Astrocyte of the spinal cord (primary cell): Measurements from ENCODE around the gene CFAP69.
A peak's percentile ranks its signal among the peaks of the same experiment; 100 is the strongest.
"Not testable (repeated sequence)": the region's sequence is repeated elsewhere in the genome, so short reads cannot be mapped to it uniquely, and the experiment has no call there.

Experiments
- DNase-seq: peaks from one replicate; pipeline ENCODE4 v3.0.0; 2011; ENCODE audit warnings: low read depth, low spot score
- H3K4me3 ChIP-seq: 2 replicates; pipeline ENCODE4 v1.5.1; 2011; ENCODE audit warnings: low read depth, mild to moderate bottlenecking, low read length, moderate library complexity
- in situ Hi-C: cut with HindIII; loops from 2 replicates; pipeline ENCODE4 v1.10.0; 2017; ENCODE audit warnings: low sequenced_read_pairs
- TF ChIP-seq, protein P1 (sequence below): IDR thresholded peaks from 2 replicates; pipeline ENCODE4 v1.5.1; 2012; ENCODE audit warnings: low read depth, mild to moderate bottlenecking, low read length, inconsistent platforms

The CFAP69 gene

DNA sequence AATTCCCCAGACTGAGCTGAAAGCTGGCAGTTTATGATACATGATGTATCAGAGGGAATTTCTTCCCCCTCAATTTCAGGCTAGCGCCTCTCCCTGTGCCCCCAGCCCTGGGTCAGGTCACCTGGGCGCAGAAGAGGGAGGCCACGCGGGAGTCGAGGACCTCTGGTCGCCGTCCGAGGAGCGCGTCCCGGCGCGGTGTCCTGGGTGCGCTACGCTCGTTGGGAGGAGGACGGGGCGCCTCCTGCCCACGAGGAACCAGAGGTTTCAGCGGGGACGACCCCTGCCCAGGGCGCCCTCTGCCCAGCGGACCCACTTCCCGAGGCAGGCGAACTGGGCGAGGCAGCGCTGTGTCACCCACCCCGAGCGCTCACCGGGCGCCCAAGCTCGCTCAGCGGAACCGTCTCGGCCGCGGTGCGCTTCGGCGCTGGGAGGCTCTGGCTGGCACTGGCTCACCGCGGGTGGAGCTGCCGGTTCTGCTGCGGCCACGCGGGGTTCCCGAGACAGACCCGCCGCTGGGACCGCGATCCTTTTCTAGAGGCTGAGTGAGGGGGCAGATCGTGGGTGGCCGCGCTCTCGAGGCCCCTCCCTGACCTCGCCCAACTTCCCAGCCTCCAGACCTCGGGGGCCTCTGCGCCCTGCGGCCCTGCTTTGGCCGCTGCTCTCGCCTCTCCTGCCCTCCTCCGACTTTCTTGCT lies 76.0 kb downstream of the CFAP69 start, which contains the start of gene FAM237B:
FAM237B (minus strand) TSS at position 504 of the 694 bp plus-strand sequence. CDS start 1,556 bp downstream, outside the sequence.
- in situ Hi-C loops, result no loop called here
- TF ChIP-seq, protein P1, sequence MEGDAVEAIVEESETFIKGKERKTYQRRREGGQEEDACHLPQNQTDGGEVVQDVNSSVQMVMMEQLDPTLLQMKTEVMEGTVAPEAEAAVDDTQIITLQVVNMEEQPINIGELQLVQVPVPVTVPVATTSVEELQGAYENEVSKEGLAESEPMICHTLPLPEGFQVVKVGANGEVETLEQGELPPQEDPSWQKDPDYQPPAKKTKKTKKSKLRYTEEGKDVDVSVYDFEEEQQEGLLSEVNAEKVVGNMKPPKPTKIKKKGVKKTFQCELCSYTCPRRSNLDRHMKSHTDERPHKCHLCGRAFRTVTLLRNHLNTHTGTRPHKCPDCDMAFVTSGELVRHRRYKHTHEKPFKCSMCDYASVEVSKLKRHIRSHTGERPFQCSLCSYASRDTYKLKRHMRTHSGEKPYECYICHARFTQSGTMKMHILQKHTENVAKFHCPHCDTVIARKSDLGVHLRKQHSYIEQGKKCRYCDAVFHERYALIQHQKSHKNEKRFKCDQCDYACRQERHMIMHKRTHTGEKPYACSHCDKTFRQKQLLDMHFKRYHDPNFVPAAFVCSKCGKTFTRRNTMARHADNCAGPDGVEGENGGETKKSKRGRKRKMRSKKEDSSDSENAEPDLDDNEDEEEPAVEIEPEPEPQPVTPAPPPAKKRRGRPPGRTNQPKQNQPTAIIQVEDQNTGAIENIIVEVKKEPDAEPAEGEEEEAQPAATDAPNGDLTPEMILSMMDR, result no peak
- DNase-seq, result peak; percentile 10
- H3K4me3 ChIP-seq, result peak within 1 kb of the TSS; percentile 20

DNA sequence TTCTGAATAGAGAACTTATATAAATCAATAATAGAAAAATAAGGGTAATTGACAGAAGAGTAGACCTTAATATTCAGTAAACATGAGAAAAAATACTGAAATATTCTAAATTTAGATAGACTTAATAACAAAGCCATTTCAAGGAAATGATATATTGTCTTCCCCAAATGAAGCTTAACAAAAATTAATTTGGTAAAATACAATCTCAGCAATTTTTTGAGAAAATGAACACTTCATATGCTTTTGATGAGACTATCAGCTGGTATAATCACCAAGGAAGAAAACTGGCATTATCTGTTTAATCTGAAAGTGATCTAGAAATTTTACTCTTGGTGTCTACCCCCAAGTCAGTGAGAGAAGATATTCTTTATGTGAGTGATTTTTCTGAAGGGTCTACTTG lies 77.9 kb downstream of the CFAP69 start:
- DNase-seq, result no peak
- in situ Hi-C loops, result no loop called here
- TF ChIP-seq, protein P1, result no peak
- no peak overlapping the region for H3K4me3 ChIP-seq

DNA sequence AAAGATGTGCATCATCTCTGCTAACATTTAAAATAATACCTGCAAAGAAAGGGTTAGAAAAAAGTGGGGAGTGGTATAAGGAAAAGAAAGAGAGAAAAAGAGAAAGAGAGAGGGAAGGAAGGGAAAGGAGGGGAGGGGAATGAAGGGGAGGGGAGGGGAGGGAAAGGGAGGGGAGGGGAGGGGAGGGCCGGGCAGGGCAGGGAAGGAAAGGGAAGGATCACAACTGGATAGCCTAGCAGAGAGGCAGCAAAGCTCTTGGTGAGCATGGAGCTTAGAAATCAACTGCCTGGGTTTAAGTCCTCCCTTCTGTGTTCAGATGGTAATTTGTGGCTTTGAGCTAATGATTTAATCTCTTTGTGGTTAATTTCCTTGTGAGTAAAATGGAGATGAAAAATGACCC lies 81.5 kb downstream of the CFAP69 start:
- no peak for DNase-seq
- no peak overlapping the region for H3K4me3 ChIP-seq
- TF ChIP-seq, protein P1, result no peak
- in situ Hi-C loops, result no loop called here

DNA sequence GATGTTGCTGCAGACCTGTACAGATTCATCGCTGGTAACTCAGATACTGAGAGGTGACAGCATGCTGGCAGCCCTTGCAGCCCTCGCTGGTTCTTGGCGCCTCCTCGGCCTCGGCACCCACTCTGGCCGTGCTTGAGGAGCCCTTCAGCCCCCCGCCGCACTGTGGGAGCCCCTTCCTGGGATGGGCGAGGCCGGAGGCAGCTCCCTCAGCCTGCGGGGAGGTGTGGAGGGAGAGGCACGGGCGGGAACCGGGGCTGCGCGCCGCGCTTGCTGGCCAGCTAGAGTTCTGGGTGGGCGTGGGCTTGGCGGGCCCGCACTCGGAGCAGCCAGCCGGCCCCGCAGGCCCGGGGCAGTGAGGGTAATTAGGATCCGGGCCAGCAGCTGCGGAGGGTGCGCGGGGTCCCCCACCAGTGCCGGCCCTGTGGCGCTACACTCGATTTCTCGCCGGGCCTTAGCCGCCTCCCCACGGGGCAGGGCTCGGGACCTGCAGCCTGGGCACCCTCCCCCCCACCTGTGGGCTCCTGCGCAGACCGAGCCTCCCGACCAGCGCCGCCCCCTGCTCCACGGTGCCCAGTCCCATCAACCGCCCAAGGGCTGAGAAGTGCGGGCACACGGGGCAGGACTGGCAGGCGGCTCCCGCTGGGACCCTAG lies 89.3 kb downstream of the CFAP69 start:
- in situ Hi-C loops, result no loop called here
- H3K4me3 ChIP-seq, result no peak overlapping the region
- no peak for DNase-seq
- TF ChIP-seq, protein P1, result no peak

DNA sequence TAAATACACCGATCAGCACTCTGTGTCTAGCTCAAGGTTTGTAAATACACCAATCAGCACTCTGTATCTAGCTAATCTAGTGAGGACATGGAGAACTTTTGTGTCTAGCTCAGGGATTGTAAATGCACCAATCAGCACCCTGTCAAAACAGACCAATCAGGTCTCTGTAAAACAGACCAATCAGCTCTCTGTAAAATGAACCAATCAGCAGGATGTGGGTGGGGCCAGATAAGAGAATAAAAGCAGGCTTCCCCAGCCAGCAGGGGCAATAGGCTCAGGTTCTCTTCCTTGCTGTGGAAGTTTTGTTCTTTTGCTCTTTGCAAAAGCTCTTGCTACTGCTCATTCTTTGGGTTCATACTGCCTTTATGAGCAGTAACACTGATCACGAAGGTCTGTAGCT lies 90.0 kb downstream of the CFAP69 start:
- DNase-seq, in situ Hi-C loops, H3K4me3 ChIP-seq: not testable (repeated sequence)

DNA sequence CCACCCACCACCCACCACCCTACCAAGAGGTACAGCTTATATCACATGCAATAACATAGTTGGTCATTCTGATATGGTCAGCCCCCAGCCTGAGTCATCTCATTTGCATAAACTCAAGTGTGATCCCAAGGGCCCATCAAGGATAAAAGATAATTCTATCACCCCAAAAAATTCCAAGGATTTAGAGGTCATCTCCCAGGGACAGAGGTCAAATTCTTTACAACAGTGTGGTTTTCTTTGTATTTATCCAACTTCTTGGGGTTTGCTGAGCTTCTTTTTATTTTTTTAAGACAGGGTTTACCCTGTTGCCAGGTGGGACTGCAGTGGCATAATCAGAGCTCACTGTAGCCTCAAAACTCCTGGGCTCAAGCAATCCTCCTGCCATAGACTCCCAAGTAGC lies 92.1 kb downstream of the CFAP69 start:
- no peak overlapping the region for H3K4me3 ChIP-seq
- in situ Hi-C loops, result no loop called here
- TF ChIP-seq, protein P1, result no peak
- DNase-seq, result peak; percentile 21

DNA sequence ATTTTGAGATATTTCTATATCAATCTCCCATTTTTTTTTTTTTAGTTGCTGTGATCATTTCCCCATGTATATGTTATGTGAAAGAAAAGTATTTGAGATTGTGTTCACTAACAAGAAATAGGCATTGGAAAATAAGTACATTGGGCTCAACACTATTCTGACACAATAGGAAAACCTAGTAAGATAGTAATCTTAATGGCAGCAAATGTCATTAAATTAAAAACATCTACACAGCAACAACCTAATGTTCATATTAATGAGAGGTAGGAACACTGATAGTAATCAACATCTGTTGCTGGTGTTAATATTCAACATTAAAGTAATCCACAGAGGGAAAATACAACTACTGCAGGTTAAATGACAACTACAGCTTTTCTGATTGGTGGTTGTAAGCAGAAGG lies 100.0 kb downstream of the CFAP69 start:
- in situ Hi-C loops, result no loop called here

More for the DNA sequence above, 100.0 kb downstream of the CFAP69 start:
- TF ChIP-seq, protein P1, result no peak
- H3K4me3 ChIP-seq, result no peak overlapping the region
- no peak for DNase-seq
